Colonic mucosa (tissue), 4 donors: ENCODE data around the gene FAM131B. TPM values are rescaled to one million over a fixed set of nuclear protein-coding genes. Genes with fewer than 3 reads are reported as not detected.

Experiments used
- DNase-seq: peaks from one replicate; pipeline ENCODE4 v3.0.0-alpha.2; 2020
- H3K27ac ChIP-seq: fragments of 200-600 bp; one replicate; pipeline ENCODE4 v1.8.0; 2021
- H3K27me3 ChIP-seq: fragments of 200-600 bp; one replicate; pipeline ENCODE4 v1.8.0; 2021
- H3K36me3 ChIP-seq: fragments of 200-600 bp; one replicate; pipeline ENCODE4 v1.8.0; 2021
- H3K4me1 ChIP-seq: fragments of 200-600 bp; one replicate; pipeline ENCODE4 v1.8.0; 2021; ENCODE audit warnings: mild to moderate bottlenecking
- H3K4me3 ChIP-seq: fragments of 200-600 bp; one replicate; pipeline ENCODE4 v1.8.0; 2021
- H3K9ac ChIP-seq, 2 donors: one replicate each; pipeline ENCODE4 v1.7.0; 2013; ENCODE audit warnings: control low read depth in 2 of 2, low read depth in 2 of 2, low read length in 2 of 2
- H3K9me3 ChIP-seq: fragments of 200-600 bp; one replicate; pipeline ENCODE4 v1.8.0; 2021
- CTCF ChIP-seq: fragments of 200-600 bp; IDR thresholded peaks from one replicate; pipeline ENCODE4 v1.8.0; 2022; ENCODE audit warnings: antibody characterized with exemption, mild to moderate bottlenecking
- intact Hi-C: fragments of 100-400 bp; cut with DNase I; formaldehyde crosslinking; loops from one replicate; pipeline ENCODE4 v1.14.1; 2022
- total RNA-seq, 2 donors: library from RNA; stranded (reverse); fragmentation: NEBNext Ultra II Directional in 1 of 2; extraction: Animal tissue kit (Norgen Biotek cat#: 25700) in 1 of 2; gene quantifications; one replicate each; pipeline ENCODE4 v1.2.1, GENCODE V29; 2021
- donor health status: healthy.
- donor health status: DM: no; HTN: no; CAD: no.
- donor health status: DM: no; HTN: no; CAD: no.

Gene FAM131B
- total RNA-seq, 2 donors from 2014 or later: 0.40 to 1.8 TPM

- no peaks in the 10 kb centered on the region for H3K36me3 ChIP-seq
- H3K9me3 ChIP-seq: no peaks in the 10 kb centered on the region
- no peak overlapping the region for H3K9ac ChIP-seq
- no peak overlapping the region for H3K4me3 ChIP-seq
- no peaks in the 10 kb centered on the region for H3K27me3 ChIP-seq
- TF ChIP-seq CTCF: no peak
- no peak overlapping the region for H3K27ac ChIP-seq
- no peaks in the 10 kb centered on the region for H3K4me1 ChIP-seq
- intact Hi-C loops: no loop called here
- DNase-seq: no peak
Measured at GRCh38 chr7:143341842-143342241, 20.7 kb downstream of the FAM131B start.

GRCh38 chr7:143337216-143337615 is 25.3 kb downstream of the FAM131B start:
- no peak for DNase-seq
- TF ChIP-seq CTCF: no peak
- no peaks in the 10 kb centered on the region for H3K4me1 ChIP-seq
- H3K27me3 ChIP-seq: no peaks in the 10 kb centered on the region
- H3K9me3 ChIP-seq: no peaks in the 10 kb centered on the region
- H3K27ac ChIP-seq: no peak overlapping the region
- intact Hi-C loops: no loop called here
- no peak overlapping the region for H3K9ac ChIP-seq
- H3K36me3 ChIP-seq: no peaks in the 10 kb centered on the region
- H3K4me3 ChIP-seq: no peak overlapping the region

- no peak for DNase-seq
- Histone ChIP-seq H3K27ac (no peak overlapping the region), H3K36me3 (no peaks in the 10 kb centered on the region), H3K27me3 (no peaks in the 10 kb centered on the region), H3K9ac (no peak overlapping the region), H3K9me3 (no peaks in the 10 kb centered on the region), H3K4me3 (no peak overlapping the region), H3K4me1 (no peaks in the 10 kb centered on the region)
- no peak for TF ChIP-seq CTCF
- intact Hi-C loops: no loop called here
Measured at GRCh38 chr7:143334244-143334643, 28.3 kb downstream of the FAM131B start.

- Histone ChIP-seq H3K9me3 (no peaks in the 10 kb centered on the region), H3K9ac (no peak overlapping the region), H3K4me3 (no peak overlapping the region), H3K36me3 (no peaks in the 10 kb centered on the region), H3K4me1 (no peaks in the 10 kb centered on the region), H3K27ac (no peak overlapping the region), H3K27me3 (no peaks in the 10 kb centered on the region)
- TF ChIP-seq CTCF: no peak
- intact Hi-C loops: no loop called here
- DNase-seq: no peak
Measured at GRCh38 chr7:143331179-143331801, 31.2 kb downstream of the FAM131B start.

- intact Hi-C loops: no loop called here
- Histone ChIP-seq H3K27me3 (no peaks in the 10 kb centered on the region), H3K36me3 (no peaks in the 10 kb centered on the region), H3K9ac (no peak overlapping the region), H3K4me3 (no peak overlapping the region), H3K4me1 (no peaks in the 10 kb centered on the region), H3K27ac (no peak overlapping the region), H3K9me3 (no peaks in the 10 kb centered on the region)
- no peak for DNase-seq
- no peak for TF ChIP-seq CTCF
Measured at GRCh38 chr7:143329471-143330170, 32.9 kb downstream of the FAM131B start.
